A549 (cell line): ENCODE measurements around the gene BGN.

Experiments used
- BHLHE40 ChIP-seq: IDR thresholded peaks from 2 replicates; pipeline ENCODE4 v1.6.1; 2012; ENCODE audit warnings: low read depth, low read length, inconsistent platforms
- GATA3 ChIP-seq: IDR thresholded peaks from 2 replicates; pipeline ENCODE4 v1.6.1; 2012; ENCODE audit warnings: borderline replicate concordance

DNA sequence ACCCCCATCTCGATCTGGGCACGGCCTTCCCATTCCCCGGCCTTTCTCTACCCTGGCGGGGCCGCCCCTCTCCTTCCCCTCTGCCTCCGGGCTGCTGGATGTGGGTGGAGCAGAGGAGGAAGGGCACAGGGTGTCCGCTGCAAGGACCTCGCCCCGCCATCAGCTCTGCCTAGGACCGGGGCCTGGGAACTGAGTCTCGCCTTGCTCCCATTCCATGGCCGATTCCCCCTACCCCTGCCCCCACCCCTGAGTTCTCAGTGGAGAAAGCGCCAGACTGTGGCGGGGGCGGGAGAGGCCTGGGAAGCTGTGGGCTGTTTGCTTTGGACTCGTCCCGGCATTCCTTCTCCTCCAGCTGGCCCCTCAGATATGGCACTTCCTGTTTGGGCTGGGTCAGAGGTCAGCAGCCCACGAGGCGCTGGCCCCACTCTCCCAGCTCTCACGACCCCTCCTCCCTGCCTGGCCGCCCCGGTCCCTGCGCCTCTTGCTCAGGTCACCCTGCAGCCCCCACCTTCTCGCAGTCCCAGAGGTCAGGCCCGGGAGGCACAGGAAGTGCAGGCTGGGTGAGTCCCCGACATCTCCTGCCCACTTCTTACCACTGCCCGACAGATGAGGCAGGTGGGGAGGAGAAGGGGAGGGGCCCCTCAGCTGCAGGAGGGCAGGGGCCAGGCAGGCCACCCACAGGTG, 6.4 kb upstream of the BGN start:
- no peak for TF ChIP-seq BHLHE40
- TF ChIP-seq GATA3 = no peak
